A204.1 (cell line): ENCODE measurements around the gene PTCD1.

Experiments used
- FAIRE-seq: peaks from 2 replicates; lab custom pipeline; 2012; peaks lifted over from hg19 to GRCh38; lab: Jason Lieb, UNC

The PTCD1 gene

DNA sequence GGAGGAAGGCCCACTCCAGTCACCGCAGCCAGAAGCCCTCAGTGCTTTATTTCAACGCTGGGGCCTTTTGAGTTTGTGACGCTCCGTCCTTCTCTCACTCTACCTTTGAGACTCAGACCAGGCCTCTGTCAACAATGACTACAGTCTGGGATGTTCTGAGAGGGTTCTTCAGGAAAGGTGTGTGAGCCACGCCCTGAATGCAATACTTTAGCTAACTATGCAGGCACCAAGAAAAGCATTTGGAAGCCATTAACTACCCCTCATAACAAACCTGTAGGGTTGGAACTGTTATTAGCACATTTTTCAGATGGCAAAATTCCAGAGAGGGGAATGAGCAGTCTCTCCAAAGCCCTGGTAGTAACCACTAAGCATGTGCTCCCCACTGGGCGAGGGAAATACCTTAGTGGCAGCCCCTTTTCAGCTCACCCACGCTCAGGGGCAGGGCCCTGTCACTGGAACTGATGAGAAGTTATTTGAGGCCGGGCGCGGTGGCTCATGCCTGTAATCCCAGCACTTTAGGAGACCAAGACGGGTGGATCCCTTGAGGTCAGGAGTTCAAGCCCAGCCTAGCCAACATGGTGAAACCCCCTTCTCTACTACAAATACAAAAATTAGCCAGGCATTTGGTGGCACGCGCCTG, 69.7 kb downstream of the PTCD1 start:
- no peak for FAIRE-seq
